ENCODE data around the gene CHL1. TPM values are rescaled to one million over a fixed set of nuclear protein-coding genes. Genes with fewer than 3 reads are reported as not detected.

Gene CHL1
- total and polyA plus RNA-seq, 2 donors (not counting 1 experiment from before 2014, with no cell fraction given): 6.2 to 18.0 TPM

GRCh38 chr3:418239-418929, 221.8 kb downstream of the CHL1 start:
- Histone ChIP-seq H3K36me3 (replicated peaks in 1 of 2; ENCODE audit: control extremely low read depth in 1 of 2, control insufficient read depth in 1 of 2, extremely low read depth in 1 of 2, insufficient read depth in 2 of 2, low read length in 1 of 2) (no peaks in the 10 kb centered on the region), H3K9ac (ENCODE audit: low read length) (no peak overlapping the region), H3K79me2 (ENCODE audit: control insufficient read depth, insufficient read depth, low read length) (no peaks in the 10 kb centered on the region), H3K4me1 (ENCODE audit: control insufficient read depth in 2 of 2, insufficient read depth in 2 of 2, low read length in 2 of 2) (no peaks in the 10 kb centered on the region), H2AFZ (ENCODE audit: insufficient read depth, low read depth, low read length, poor library complexity, severe bottlenecking) (no peak overlapping the region), H3K4me3 (ENCODE audit: control extremely low read depth in 1 of 5, extremely low read depth in 1 of 5, insufficient read depth in 1 of 5, low read depth in 2 of 5, low read length in 4 of 5) (no peak overlapping the region), H3K27me3 (replicated peaks in 1 of 4; ENCODE audit: control extremely low read depth in 1 of 4, control insufficient read depth in 3 of 4, insufficient read depth in 4 of 4, low read length in 3 of 4) (no peaks in the 10 kb centered on the region), H3K27ac (ENCODE audit: low read length in 2 of 2) (no peak overlapping the region), H3K9me3 (ENCODE audit: control extremely low read depth in 1 of 3, control insufficient read depth in 2 of 3, insufficient read depth in 1 of 3, low read length in 2 of 3) (no peaks in the 10 kb centered on the region), H4K20me1 (ENCODE audit: control insufficient read depth, insufficient read depth, low read length, poor library complexity, severe bottlenecking) (no peaks in the 10 kb centered on the region), H3K4me2 (replicated peaks; ENCODE audit: low read depth, low read length, poor library complexity, severe bottlenecking) (no peak overlapping the region)
- POLR2A ChIA-PET: no interaction called here
- WGBS (ENCODE audit: insufficient coverage): no CpG with 5 or more reads among the region's 7 CpGs
- no peak overlapping the region for H3K27ac Mint-ChIP-seq
- no peak for TF ChIP-seq EZH2 (IDR thresholded peaks at IDR 0.05; ENCODE audit: borderline replicate concordance, insufficient read depth, low read depth, low read length, poor library complexity, severe bottlenecking)
- TF ChIP-seq, protein P1, sequence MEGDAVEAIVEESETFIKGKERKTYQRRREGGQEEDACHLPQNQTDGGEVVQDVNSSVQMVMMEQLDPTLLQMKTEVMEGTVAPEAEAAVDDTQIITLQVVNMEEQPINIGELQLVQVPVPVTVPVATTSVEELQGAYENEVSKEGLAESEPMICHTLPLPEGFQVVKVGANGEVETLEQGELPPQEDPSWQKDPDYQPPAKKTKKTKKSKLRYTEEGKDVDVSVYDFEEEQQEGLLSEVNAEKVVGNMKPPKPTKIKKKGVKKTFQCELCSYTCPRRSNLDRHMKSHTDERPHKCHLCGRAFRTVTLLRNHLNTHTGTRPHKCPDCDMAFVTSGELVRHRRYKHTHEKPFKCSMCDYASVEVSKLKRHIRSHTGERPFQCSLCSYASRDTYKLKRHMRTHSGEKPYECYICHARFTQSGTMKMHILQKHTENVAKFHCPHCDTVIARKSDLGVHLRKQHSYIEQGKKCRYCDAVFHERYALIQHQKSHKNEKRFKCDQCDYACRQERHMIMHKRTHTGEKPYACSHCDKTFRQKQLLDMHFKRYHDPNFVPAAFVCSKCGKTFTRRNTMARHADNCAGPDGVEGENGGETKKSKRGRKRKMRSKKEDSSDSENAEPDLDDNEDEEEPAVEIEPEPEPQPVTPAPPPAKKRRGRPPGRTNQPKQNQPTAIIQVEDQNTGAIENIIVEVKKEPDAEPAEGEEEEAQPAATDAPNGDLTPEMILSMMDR (IDR thresholded peaks at IDR 0.05): no peak
- ATAC-seq (ENCODE audit: low read depth) (no peak), DNase-seq (no peak)
- no peaks in the 10 kb centered on the region for H3K9me3 Mint-ChIP-seq (ENCODE audit: insufficient read depth)
- intact Hi-C loops (cut with micrococcal nuclease): no loop called here
- CTCF ChIA-PET: no interaction called here
- H3K27me3 Mint-ChIP-seq: no peaks in the 10 kb centered on the region
- H3K4me3 Mint-ChIP-seq: no peak overlapping the region
- peaks cover 3% of the 10 kb centered on the region for H3K4me1 Mint-ChIP-seq

- Histone ChIP-seq H4K20me1 (ENCODE audit: control insufficient read depth, insufficient read depth, low read length, poor library complexity, severe bottlenecking) (no peaks in the 10 kb centered on the region), H3K4me3 (ENCODE audit: control extremely low read depth in 1 of 5, extremely low read depth in 1 of 5, insufficient read depth in 1 of 5, low read depth in 2 of 5, low read length in 4 of 5) (no peak overlapping the region), H3K4me1 (ENCODE audit: control insufficient read depth in 2 of 2, insufficient read depth in 2 of 2, low read length in 2 of 2) (no peaks in the 10 kb centered on the region), H3K4me2 (replicated peaks; ENCODE audit: low read depth, low read length, poor library complexity, severe bottlenecking) (no peak overlapping the region), H3K27me3 (replicated peaks in 1 of 4; ENCODE audit: control extremely low read depth in 1 of 4, control insufficient read depth in 3 of 4, insufficient read depth in 4 of 4, low read length in 3 of 4) (no peaks in the 10 kb centered on the region), H2AFZ (ENCODE audit: insufficient read depth, low read depth, low read length, poor library complexity, severe bottlenecking) (peak overlapping the region; percentile 18), H3K9me3 (ENCODE audit: control extremely low read depth in 1 of 3, control insufficient read depth in 2 of 3, insufficient read depth in 1 of 3, low read length in 2 of 3) (no peaks in the 10 kb centered on the region), H3K79me2 (ENCODE audit: control insufficient read depth, insufficient read depth, low read length) (no peaks in the 10 kb centered on the region), H3K27ac (ENCODE audit: low read length in 2 of 2) (no peak overlapping the region), H3K9ac (ENCODE audit: low read length) (no peak overlapping the region), H3K36me3 (replicated peaks in 1 of 2; ENCODE audit: control extremely low read depth in 1 of 2, control insufficient read depth in 1 of 2, extremely low read depth in 1 of 2, insufficient read depth in 2 of 2, low read length in 1 of 2) (no peaks in the 10 kb centered on the region)
- TF ChIP-seq EZH2 (IDR thresholded peaks at IDR 0.05; ENCODE audit: borderline replicate concordance, insufficient read depth, low read depth, low read length, poor library complexity, severe bottlenecking): no peak
- TF ChIP-seq, protein P1 (IDR thresholded peaks at IDR 0.05): no peak
- DNase-seq (peak; percentile 5), ATAC-seq (ENCODE audit: low read depth) (no peak)
- Mint-ChIP-seq H3K4me1 (peaks cover 3% of the 10 kb centered on the region), H3K27ac (no peak overlapping the region), H3K9me3 (ENCODE audit: insufficient read depth) (no peaks in the 10 kb centered on the region), H3K4me3 (no peak overlapping the region), H3K27me3 (no peaks in the 10 kb centered on the region)
- intact Hi-C loops (cut with micrococcal nuclease): no loop called here
- ChIA-PET CTCF (no interaction called here), POLR2A (no interaction called here)
- 87% methylated on average over 2 of the region's 5 CpGs for WGBS (ENCODE audit: insufficient coverage)
These were observed 224.0 kb downstream of the CHL1 start for GRCh38 chr3:420584-420983.
